Activated CD8-positive, alpha-beta T cell treated with anti-CD3 and anti-CD28 coated beads, Interleukin-2, amount 10 ng/mL, durations not matched to agents 7 days and 5 days (primary cell): ENCODE data around the gene EFNA5. TPM values are rescaled to one million over a fixed set of nuclear protein-coding genes. Genes with fewer than 3 reads are reported as not detected.
"Not testable (repeated sequence)": the region's sequence is repeated elsewhere in the genome, so short reads cannot be mapped to it uniquely, and the experiment has no call there.

Experiments used
- ATAC-seq: fragments of 150-1000 bp; cut with Tn5 transposase; one replicate; pipeline ENCODE4 v1.10.0; 2021; ENCODE audit warnings: moderate library complexity
- CTCF ChIA-PET: fragments of 350-600 bp; sonication (Branson Sonifier 250); formaldehyde crosslinking; loops from one replicate; lab custom pipeline; 2021; ENCODE audit warnings: antibody characterized with exemption; lab: Charles Lee
- POLR2A ChIA-PET: fragments of 350-600 bp; sonication (Branson Sonifier 250); formaldehyde crosslinking; loops from one replicate; lab custom pipeline; 2021; ENCODE audit warnings: antibody characterized with exemption; lab: Charles Lee
- DNase-seq: peaks from one replicate; pipeline ENCODE4 v3.0.0-alpha.2; 2020
- H3K27ac Mint-ChIP-seq: one replicate; pipeline ENCODE4 v1.8.0; 2021; ENCODE audit warnings: mild to moderate bottlenecking, mixed read lengths
- H3K27me3 Mint-ChIP-seq: one replicate; pipeline ENCODE4 v1.8.0; 2021; ENCODE audit warnings: low read depth, mixed read lengths
- H3K36me3 Mint-ChIP-seq: one replicate; pipeline ENCODE4 v1.8.0; 2021; ENCODE audit warnings: low read depth, mixed read lengths
- H3K4me1 Mint-ChIP-seq: one replicate; pipeline ENCODE4 v1.8.0; 2021; ENCODE audit warnings: low read depth, mixed read lengths
- H3K4me3 Mint-ChIP-seq: one replicate; pipeline ENCODE4 v1.8.0; 2021; ENCODE audit warnings: mild to moderate bottlenecking, mixed read lengths
- H3K9me3 Mint-ChIP-seq: one replicate; pipeline ENCODE4 v1.8.0; 2022; ENCODE audit warnings: mixed read lengths; ENCODE audit not compliant: insufficient read depth
- total RNA-seq, 2 experiments: library from RNA; stranded (reverse); gene quantifications; one replicate each; pipeline ENCODE4 v1.2.3, GENCODE V29; 2021

Gene EFNA5
- total RNA-seq, 2 experiments from 2014 or later, result not detected

DNA sequence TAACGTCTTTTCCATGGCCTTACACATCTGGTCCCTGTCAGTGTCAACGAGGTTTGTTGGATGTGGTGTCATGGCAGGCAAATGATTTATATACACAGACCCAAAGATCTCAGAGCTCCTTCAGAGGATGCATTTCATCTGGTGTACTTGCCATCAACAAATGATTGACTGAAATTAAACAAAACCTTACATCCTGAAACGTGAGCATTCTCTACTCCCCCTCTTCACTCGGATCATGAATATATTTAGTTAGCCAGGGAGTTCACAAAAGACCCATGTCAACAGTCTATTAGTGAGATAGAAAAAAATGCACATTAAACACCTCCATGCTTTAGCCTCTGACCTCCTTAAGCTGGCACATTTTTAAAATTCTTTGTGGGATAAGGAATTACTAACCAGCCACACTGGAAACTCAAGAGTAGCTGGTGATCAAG is 215.6 kb downstream of the EFNA5 start:
- POLR2A ChIA-PET, result no interaction called here
- no peaks in the 10 kb centered on the region for H3K9me3 Mint-ChIP-seq
- CTCF ChIA-PET, result no interaction called here

DNA sequence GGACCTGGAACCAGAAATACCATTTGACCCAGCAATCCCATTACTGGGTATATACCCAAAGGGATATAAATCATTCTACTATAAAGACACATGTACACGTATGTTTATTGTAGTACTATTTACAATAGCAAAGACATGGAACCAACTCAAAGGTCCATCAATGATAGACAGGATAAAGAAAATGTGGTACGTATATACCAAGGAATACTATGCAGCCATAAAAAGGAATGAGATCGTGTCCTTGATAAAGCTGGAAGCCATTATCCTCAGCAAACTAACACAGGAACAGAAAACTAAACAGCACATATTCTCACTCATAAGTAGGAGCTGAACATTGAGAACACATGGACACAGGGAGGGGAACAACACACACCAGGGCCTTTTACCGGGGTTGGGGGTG is 218.9 kb downstream of the EFNA5 start:
- H3K4me3 Mint-ChIP-seq, ATAC-seq, POLR2A ChIA-PET, DNase-seq, H3K27ac Mint-ChIP-seq, CTCF ChIA-PET, H3K9me3 Mint-ChIP-seq, H3K27me3 Mint-ChIP-seq, H3K36me3 Mint-ChIP-seq, H3K4me1 Mint-ChIP-seq: not testable (repeated sequence)

More for the DNA sequence above, 215.6 kb downstream of the EFNA5 start:
- H3K27me3 Mint-ChIP-seq, result peaks cover 2% of the 10 kb centered on the region
- DNase-seq (no peak), ATAC-seq (no peak)
- no peaks in the 10 kb centered on the region for H3K4me1 Mint-ChIP-seq
- no peak overlapping the region for H3K27ac Mint-ChIP-seq
- no peaks in the 10 kb centered on the region for H3K36me3 Mint-ChIP-seq
- no peak overlapping the region for H3K4me3 Mint-ChIP-seq

DNA sequence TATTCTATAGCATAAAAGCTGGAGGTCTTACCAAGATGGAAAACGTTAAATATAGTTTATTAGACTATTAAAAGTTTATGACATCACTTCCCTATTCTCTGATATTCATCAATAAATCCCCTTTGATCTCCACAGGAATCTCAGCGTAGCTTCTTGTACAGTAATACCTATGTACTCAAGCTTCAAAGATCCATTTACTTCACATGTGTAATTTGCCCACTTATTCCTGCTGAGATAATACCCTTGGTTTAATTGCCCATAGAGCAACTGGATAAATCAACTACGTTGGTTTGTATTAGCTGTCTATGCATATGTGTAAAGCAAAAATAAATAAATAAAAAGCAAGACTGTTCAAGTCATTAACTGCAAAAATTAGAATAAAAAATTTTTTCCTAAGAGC is 219.7 kb downstream of the EFNA5 start:
- no peaks in the 10 kb centered on the region for H3K9me3 Mint-ChIP-seq
- no peak overlapping the region for H3K4me3 Mint-ChIP-seq
- H3K36me3 Mint-ChIP-seq, result no peaks in the 10 kb centered on the region
- H3K4me1 Mint-ChIP-seq, result no peaks in the 10 kb centered on the region
- ChIA-PET POLR2A (no interaction called here), CTCF (no interaction called here)
- no peak for DNase-seq
- no peak for ATAC-seq
- H3K27me3 Mint-ChIP-seq, result peaks cover 2% of the 10 kb centered on the region
- H3K27ac Mint-ChIP-seq, result no peak overlapping the region

DNA sequence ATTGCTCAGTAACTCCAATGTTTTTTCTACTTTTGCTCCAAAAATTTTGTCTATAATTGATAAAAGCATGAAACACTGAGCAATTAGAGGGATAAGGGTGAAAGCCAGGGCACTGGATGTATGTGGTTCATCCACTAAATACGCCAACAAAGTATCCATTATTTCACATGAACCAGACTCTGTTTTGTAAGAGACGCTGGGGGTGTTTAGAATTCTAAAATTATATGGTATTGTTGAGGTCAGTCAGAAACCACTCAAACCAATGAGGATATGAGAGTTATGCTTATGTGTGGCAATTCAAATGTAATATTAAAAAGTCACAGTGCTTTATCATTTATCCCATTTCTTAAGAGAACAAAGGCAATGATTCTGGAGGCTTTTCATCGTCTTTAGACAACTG is 220.2 kb downstream of the EFNA5 start:
- Mint-ChIP-seq H3K36me3 (no peaks in the 10 kb centered on the region), H3K9me3 (no peaks in the 10 kb centered on the region), H3K4me3 (no peak overlapping the region), H3K4me1 (no peaks in the 10 kb centered on the region), H3K27ac (no peak overlapping the region), H3K27me3 (peaks cover 2% of the 10 kb centered on the region)
- ChIA-PET CTCF (no interaction called here), POLR2A (no interaction called here)
- DNase-seq (no peak), ATAC-seq (no peak)

DNA sequence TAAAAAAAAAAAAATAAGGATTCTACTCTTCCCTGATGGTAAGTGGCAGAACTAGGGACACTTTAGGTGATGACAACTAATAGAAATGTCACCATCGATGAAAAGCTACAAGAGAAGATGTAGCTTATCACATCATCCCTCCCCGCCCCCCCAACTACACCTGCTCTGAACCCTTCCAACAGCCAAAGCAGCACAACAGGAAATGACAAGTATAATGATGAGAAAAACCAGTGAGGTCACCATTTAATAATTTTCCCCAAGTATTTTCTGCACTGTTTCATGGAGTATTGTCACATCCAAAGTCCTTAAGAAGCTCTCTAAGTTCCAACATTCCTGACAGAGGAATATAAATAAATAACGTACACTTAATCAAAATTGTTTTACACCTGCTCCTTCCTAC is 221.4 kb downstream of the EFNA5 start:
- CTCF ChIA-PET, result no interaction called here
- POLR2A ChIA-PET, result no interaction called here

DNA sequence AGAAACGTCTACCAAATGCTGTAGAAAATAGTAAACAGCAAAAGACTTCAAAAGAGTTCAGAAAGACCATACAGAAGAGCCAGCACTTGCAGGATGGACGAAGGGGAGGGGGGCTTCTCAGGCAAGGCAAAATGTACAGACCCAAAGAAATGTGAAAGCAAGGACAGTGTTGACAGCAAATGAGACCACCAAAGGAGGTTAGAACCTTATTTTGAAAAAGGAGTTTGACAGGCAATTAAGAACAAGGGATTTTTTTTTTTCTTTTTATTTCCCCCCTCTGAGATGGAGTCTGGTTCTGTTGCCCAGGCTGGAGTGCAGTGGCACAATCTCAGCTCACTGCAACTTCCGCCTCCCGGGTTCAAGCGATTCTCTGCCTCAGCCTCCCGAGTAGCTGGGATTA is 223.2 kb downstream of the EFNA5 start:
- POLR2A ChIA-PET, result no interaction called here
- no peak overlapping the region for H3K4me3 Mint-ChIP-seq
- ATAC-seq, result no peak

More for the DNA sequence above, 221.4 kb downstream of the EFNA5 start:
- Mint-ChIP-seq H3K36me3 (no peaks in the 10 kb centered on the region), H3K27ac (no peak overlapping the region), H3K4me1 (no peaks in the 10 kb centered on the region), H3K27me3 (peaks cover 2% of the 10 kb centered on the region), H3K9me3 (no peaks in the 10 kb centered on the region), H3K4me3 (no peak overlapping the region)
- no peak for DNase-seq
- no peak for ATAC-seq

DNA sequence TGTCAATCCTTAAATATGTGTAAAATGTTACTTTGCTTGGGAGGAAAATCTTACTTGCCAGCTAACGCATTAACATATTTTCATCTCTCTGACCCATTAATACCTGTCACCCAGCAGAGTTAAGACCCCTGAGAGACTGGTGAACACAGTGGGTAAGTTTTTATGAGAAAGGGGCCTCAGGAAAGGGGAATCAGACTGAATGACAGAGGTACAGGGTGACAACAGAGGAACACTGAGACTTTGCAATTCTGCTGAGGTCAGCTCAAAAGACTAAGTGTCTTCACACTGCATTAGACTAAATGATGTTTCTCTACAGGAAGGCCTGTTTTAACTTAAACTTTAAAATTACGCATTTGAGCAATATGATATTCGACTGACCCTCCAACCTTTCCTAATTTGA is 223.8 kb downstream of the EFNA5 start:
- POLR2A ChIA-PET, result no interaction called here
- H3K27me3 Mint-ChIP-seq, result no peaks in the 10 kb centered on the region

More for the DNA sequence above, 223.2 kb downstream of the EFNA5 start:
- CTCF ChIA-PET, result no interaction called here
- Mint-ChIP-seq H3K9me3 (no peaks in the 10 kb centered on the region), H3K27me3 (no peaks in the 10 kb centered on the region), H3K4me1 (no peaks in the 10 kb centered on the region), H3K27ac (no peak overlapping the region), H3K36me3 (no peaks in the 10 kb centered on the region)
- DNase-seq, result no peak

DNA sequence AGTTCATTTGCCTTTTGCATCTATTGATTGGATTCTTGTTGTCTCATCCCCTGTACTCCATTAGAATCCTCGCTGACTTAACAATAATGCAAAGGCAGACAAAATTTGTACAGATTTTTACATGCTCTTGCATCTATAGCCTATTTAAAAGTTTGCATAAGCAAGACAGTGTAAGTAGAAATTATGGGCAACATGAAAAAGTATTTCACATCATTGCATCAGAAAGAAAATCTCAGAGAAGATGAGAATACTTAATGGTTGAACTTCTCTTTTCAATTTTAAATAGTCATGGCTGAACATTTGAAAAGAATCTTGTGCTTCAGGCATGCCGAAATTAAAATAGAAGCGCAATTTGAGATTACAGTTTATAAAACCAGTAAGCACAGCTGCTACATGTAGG is 226.4 kb downstream of the EFNA5 start:
- Mint-ChIP-seq H3K4me3 (no peak overlapping the region), H3K27me3 (no peaks in the 10 kb centered on the region), H3K9me3 (no peaks in the 10 kb centered on the region), H3K4me1 (no peaks in the 10 kb centered on the region), H3K27ac (no peak overlapping the region), H3K36me3 (no peaks in the 10 kb centered on the region)
- ATAC-seq (no peak), DNase-seq (no peak)
- POLR2A ChIA-PET, result no interaction called here
- CTCF ChIA-PET, result no interaction called here

More for the DNA sequence above, 223.8 kb downstream of the EFNA5 start:
- Mint-ChIP-seq H3K4me1 (no peaks in the 10 kb centered on the region), H3K9me3 (no peaks in the 10 kb centered on the region), H3K4me3 (no peak overlapping the region), H3K36me3 (no peaks in the 10 kb centered on the region), H3K27ac (no peak overlapping the region)
- DNase-seq, result no peak
- no peak for ATAC-seq
- CTCF ChIA-PET, result no interaction called here

DNA sequence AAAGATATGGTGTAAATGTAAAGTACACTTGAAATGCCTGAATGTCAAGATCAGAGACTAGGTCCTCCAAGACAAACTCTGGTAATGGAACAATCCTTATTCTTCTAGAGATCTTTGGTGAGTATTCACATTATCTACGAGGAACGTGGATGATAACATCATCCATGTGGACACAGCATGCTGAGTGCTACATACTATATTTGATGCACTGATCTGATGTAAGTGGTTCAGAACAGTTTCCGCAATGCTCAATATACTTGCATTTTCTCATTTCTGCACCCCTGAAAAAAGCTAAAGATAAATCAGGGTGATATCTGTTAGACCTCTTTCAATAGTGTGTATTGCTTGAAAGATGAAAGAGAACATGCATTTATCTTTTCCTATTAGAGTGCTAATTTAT is 226.8 kb downstream of the EFNA5 start:
- ChIA-PET CTCF (no interaction called here), POLR2A (no interaction called here)
- H3K27me3 Mint-ChIP-seq, result no peaks in the 10 kb centered on the region
- no peak overlapping the region for H3K27ac Mint-ChIP-seq
- no peak for ATAC-seq
- H3K4me3 Mint-ChIP-seq, result no peak overlapping the region
- H3K9me3 Mint-ChIP-seq, result no peaks in the 10 kb centered on the region
- no peak for DNase-seq
- no peaks in the 10 kb centered on the region for H3K4me1 Mint-ChIP-seq
- no peaks in the 10 kb centered on the region for H3K36me3 Mint-ChIP-seq

DNA sequence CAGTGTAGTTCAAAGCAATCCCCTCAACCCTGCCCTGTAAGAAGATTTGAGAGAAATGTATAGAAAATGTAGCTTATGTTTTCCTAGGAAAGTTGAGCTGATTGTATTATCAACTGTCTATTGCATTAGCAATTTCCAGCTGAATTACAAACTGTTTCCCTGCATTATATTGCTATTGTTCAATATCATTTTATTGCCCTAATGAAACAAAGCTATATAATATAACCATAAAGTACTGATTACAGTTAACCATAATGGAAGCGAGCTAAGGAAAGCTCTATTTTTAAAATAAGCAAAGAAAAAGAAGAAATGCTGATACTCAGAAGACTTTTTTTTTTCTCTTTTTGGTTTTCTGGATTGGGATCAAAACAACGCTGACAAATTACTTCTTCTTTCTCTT is 228.3 kb downstream of the EFNA5 start:
- H3K4me3 Mint-ChIP-seq, result no peak overlapping the region
- no peaks in the 10 kb centered on the region for H3K36me3 Mint-ChIP-seq
- no peaks in the 10 kb centered on the region for H3K9me3 Mint-ChIP-seq
- no peak overlapping the region for H3K27ac Mint-ChIP-seq
- CTCF ChIA-PET, result no interaction called here
- H3K4me1 Mint-ChIP-seq, result no peaks in the 10 kb centered on the region
- ATAC-seq (no peak), DNase-seq (no peak)
- H3K27me3 Mint-ChIP-seq, result no peaks in the 10 kb centered on the region
- POLR2A ChIA-PET, result interaction anchor here (0.6 kb wide), 1 partner anchor 114 kb away, joined by 6 read pairs; no protein-coding TSS in a partner anchor

DNA sequence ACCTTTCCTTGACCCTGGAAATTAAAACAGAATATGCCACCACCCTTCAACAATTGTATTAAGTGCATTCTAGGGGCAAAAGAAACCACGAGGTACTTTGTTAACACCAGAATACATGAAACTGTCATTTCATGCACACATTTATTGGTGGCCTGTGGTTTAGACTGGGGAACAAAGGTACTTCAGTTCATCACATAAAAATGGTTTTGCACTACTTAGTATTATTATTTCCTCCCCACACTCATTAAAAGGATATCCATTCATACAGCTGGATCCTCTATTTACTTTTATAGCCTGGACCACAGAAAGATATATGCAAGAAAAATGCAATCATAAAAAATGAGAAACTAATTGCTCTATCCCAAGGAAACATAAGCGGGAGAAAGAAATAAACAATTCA is 230.9 kb downstream of the EFNA5 start:
- DNase-seq (no peak), ATAC-seq (no peak)
- POLR2A ChIA-PET, result no interaction called here
- Mint-ChIP-seq H3K4me1 (no peaks in the 10 kb centered on the region), H3K9me3 (no peaks in the 10 kb centered on the region), H3K4me3 (no peak overlapping the region), H3K27me3 (no peaks in the 10 kb centered on the region), H3K27ac (no peak overlapping the region), H3K36me3 (no peaks in the 10 kb centered on the region)
- CTCF ChIA-PET, result no interaction called here

DNA sequence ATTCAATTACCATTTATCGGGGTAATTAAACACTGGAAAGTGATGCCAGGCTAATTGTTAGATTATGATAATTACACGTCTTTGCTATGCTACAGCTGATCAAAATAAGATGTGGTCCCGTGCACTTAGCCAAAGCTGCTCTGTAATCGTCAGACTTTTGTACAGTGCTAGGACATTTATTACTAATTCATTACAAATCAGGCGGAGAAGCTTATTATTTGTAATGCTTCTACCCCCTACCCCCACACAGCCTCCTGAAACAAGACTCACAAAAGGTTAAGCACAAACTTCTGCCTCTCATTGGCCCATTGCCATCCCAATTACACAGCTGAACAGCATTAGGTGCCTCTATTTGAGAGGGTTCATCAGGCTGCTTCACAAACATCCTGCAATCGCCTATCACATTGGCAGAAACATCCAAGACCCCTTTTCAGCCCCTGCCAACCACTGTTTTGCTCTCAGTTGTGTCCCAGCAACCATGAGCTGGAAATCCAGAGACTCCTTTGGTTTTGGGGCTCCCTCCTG is 232.7 kb downstream of the EFNA5 start:
- H3K4me3 Mint-ChIP-seq, result no peak overlapping the region
- no peak for DNase-seq
- ChIA-PET POLR2A (no interaction called here), CTCF (no interaction called here)
- no peaks in the 10 kb centered on the region for H3K27me3 Mint-ChIP-seq
- no peak for ATAC-seq
- no peak overlapping the region for H3K27ac Mint-ChIP-seq
- no peaks in the 10 kb centered on the region for H3K4me1 Mint-ChIP-seq
- no peaks in the 10 kb centered on the region for H3K36me3 Mint-ChIP-seq
- no peaks in the 10 kb centered on the region for H3K9me3 Mint-ChIP-seq

DNA sequence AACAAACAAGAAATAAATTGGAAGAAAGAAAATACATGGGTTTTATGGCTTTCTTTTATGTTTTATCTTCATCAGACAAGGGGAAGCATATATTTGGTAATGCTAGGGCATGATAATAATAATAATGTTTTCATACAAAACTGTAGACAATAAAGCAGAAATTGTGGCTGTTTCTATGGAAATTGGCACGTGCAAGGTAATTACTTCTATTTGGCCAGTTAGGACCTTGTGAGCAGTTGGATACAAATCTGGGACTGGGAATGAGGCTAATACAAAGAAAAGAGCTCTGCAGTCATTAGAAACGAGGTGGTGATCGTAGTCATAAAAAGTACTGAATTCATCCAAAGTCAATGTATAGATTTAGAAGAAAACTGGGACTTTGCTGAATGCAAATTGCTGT is 233.6 kb downstream of the EFNA5 start:
- ATAC-seq (no peak), DNase-seq (no peak)
- H3K4me1 Mint-ChIP-seq, result no peaks in the 10 kb centered on the region
- POLR2A ChIA-PET, result no interaction called here
- CTCF ChIA-PET, result no interaction called here
- H3K9me3 Mint-ChIP-seq, result no peaks in the 10 kb centered on the region
- no peaks in the 10 kb centered on the region for H3K36me3 Mint-ChIP-seq
- H3K27me3 Mint-ChIP-seq, result no peaks in the 10 kb centered on the region
- no peak overlapping the region for H3K4me3 Mint-ChIP-seq
- H3K27ac Mint-ChIP-seq, result no peak overlapping the region
